Sigmoid colon (tissue), 7 donors: Measurements from ENCODE around the gene KIF5C. TPM values are rescaled to one million over a fixed set of nuclear protein-coding genes. Genes with fewer than 3 reads are reported as not detected.

Source experiments
- DNase-seq: peaks from one replicate; pipeline ENCODE4 v3.0.0-alpha.2; 2019
- H3K27ac ChIP-seq, 4 donors: fragments of 200-600 bp; sonication (generic); one replicate each; pipeline ENCODE4 v1.5.1; 2016 to 2019; ENCODE audit warnings: mild to moderate bottlenecking in 1 of 4
- H3K27me3 ChIP-seq, 3 donors: fragments of 200-600 bp; sonication (generic); one replicate each; pipeline ENCODE4 v1.5.1; 2019; ENCODE audit warnings: mild to moderate bottlenecking in 1 of 3
- H3K36me3 ChIP-seq, 4 donors: fragments of 200-600 bp; sonication (generic); one replicate each; pipeline ENCODE4 v1.5.1; 2016 to 2019
- H3K4me1 ChIP-seq, 4 donors: fragments of 200-600 bp; sonication (generic); one replicate each; pipeline ENCODE4 v1.5.1; 2017 to 2019
- H3K4me3 ChIP-seq, 4 donors: fragments of 200-600 bp; sonication (generic); one replicate each; pipeline ENCODE4 v1.5.1; 2017 to 2019; ENCODE audit warnings: mild to moderate bottlenecking in 2 of 4, moderate library complexity in 1 of 4
- H3K9me3 ChIP-seq, 4 donors: fragments of 200-600 bp in 3 of 4; sonication (generic) in 3 of 4; one replicate each; pipeline versions ENCODE4 v1.5.1 to v1.6.1; 2013 to 2019
- CTCF ChIP-seq, 4 experiments: fragments of 450-650 bp in 3 of 4; fragments of 200-600 bp in 1 of 4; IDR thresholded peaks; one replicate each; pipeline ENCODE4 v1.5.1; 2016 to 2019; ENCODE audit warnings: antibody characterized with exemption in 4 of 4, mild to moderate bottlenecking in 3 of 4, moderate library complexity in 2 of 4
- EP300 ChIP-seq, 4 donors: sonication (generic); formaldehyde crosslinking; IDR thresholded peaks; one replicate each; pipeline ENCODE4 v1.6.1; 2017; ENCODE audit warnings: antibody characterized with exemption in 4 of 4
- POLR2A ChIP-seq, 2 donors: fragments of 450-650 bp; IDR thresholded peaks; one replicate each; pipeline ENCODE4 v1.6.1; 2016; ENCODE audit warnings: antibody characterized with exemption in 2 of 2, mild to moderate bottlenecking in 2 of 2, moderate library complexity in 2 of 2
- POLR2AphosphoS5 ChIP-seq, 4 donors: sonication (generic); formaldehyde crosslinking; IDR thresholded peaks; one replicate each; pipeline ENCODE4 v1.6.1; 2017; ENCODE audit warnings: antibody characterized with exemption in 4 of 4
- WGBS, 2 donors: extraction: QIAGEN DNeasy Blood & Tissue Kit; methylation state at CpG; one replicate each; pipeline ENCODE4 v1.1.7; 2013; 5-methylcytosine and 5-hydroxymethylcytosine counted together
- intact Hi-C: fragments of 100-400 bp; cut with DNase I; formaldehyde crosslinking; loops from one replicate; pipeline ENCODE4 v1.15.1; 2023
- polyA plus RNA-seq, 3 donors: library from polyadenylated mRNA; stranded (reverse); fragments of 200-250 nt; gene quantifications; one replicate each; pipeline ENCODE4 v1.2.3, GENCODE V29; 2013
- total RNA-seq, 4 donors: library from RNA; depleted of rRNA; stranded (reverse); fragments of >200 nt; gene quantifications; one replicate each; pipeline ENCODE4 v1.1.0, GENCODE V29; 2016
- donor health status: healthy with polysubstance abuse.
- donor health status: Bipolar disorder and iron deficiency.
- donor health status: healthy.

The KIF5C gene
- total and polyA plus RNA-seq, 7 donors, result 0.23 to 11.1 (median 7.3) TPM

GRCh38 chr2:149027590-149028250, 152.7 kb downstream of the KIF5C start:
- Histone ChIP-seq H3K36me3 (no peaks in the 10 kb centered on the region), H3K4me3 (no peak overlapping the region), H3K27ac (no peak overlapping the region), H3K4me1 (no peaks in the 10 kb centered on the region), H3K27me3 (peaks cover 0 to 5% (median 0%) of the 10 kb centered on the region in 3 donors), H3K9me3 (no peaks in the 10 kb centered on the region)
- no peak for DNase-seq
- TF ChIP-seq EP300 (IDR thresholded peaks at IDR 0.05) (no peak), POLR2A (IDR thresholded peaks at IDR 0.05) (no peak), CTCF (IDR thresholded peaks at IDR 0.05) (no peak), POLR2AphosphoS5 (IDR thresholded peaks at IDR 0.05) (no peak)
- intact Hi-C loops, result no loop called here
- 72 to 75% methylated on average over 7 of the region's 7 CpGs for WGBS, 2 donors

GRCh38 chr2:149028377-149028776, 153.3 kb downstream of the KIF5C start:
- Histone ChIP-seq H3K4me1 (no peaks in the 10 kb centered on the region), H3K36me3 (no peaks in the 10 kb centered on the region), H3K27me3 (peaks cover 0 to 5% (median 0%) of the 10 kb centered on the region in 3 donors), H3K27ac (no peak overlapping the region), H3K4me3 (no peak overlapping the region), H3K9me3 (no peaks in the 10 kb centered on the region)
- WGBS, 2 donors, result 85 to 88% methylated on average over 6 of the region's 6 CpGs
- no peak for DNase-seq
- intact Hi-C loops, result no loop called here
- TF ChIP-seq POLR2AphosphoS5 (IDR thresholded peaks at IDR 0.05), result no peak
- no peak for TF ChIP-seq POLR2A (IDR thresholded peaks at IDR 0.05)
- TF ChIP-seq CTCF (IDR thresholded peaks at IDR 0.05), result no peak
- no peak for TF ChIP-seq EP300 (IDR thresholded peaks at IDR 0.05)

DNA sequence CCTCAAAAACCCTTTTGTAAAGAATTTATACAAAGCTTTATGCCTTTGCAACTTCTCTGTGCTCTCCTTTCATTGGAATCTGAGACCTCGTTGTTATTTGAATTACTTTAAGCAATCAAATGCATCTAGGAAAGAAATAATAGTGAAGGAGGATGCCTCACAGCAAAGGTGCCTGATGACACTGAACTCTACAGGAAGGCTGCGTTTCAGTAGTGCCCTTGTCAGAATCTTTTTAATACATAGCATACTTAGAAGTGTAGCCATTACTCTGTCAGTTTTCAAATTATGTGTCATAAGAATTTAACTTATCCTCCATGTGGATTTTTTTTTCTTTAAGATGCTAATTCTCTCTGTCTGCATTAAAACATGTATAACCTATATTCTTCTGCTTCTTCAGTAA, 153.9 kb downstream of the KIF5C start:
- 66 to 85% methylated on average over 2 of the region's 2 CpGs for WGBS, 2 donors
- DNase-seq, result no peak
- Histone ChIP-seq H3K27me3 (peaks cover 0 to 5% (median 0%) of the 10 kb centered on the region in 3 donors), H3K27ac (no peak overlapping the region), H3K9me3 (no peaks in the 10 kb centered on the region), H3K4me1 (no peaks in the 10 kb centered on the region), H3K36me3 (no peaks in the 10 kb centered on the region), H3K4me3 (no peak overlapping the region)
- intact Hi-C loops, result no loop called here
- no peak for TF ChIP-seq POLR2A (IDR thresholded peaks at IDR 0.05)
- no peak for TF ChIP-seq EP300 (IDR thresholded peaks at IDR 0.05)
- no peak for TF ChIP-seq CTCF (IDR thresholded peaks at IDR 0.05)
- TF ChIP-seq POLR2AphosphoS5 (IDR thresholded peaks at IDR 0.05), result no peak

GRCh38 chr2:149029307-149029965, 154.4 kb downstream of the KIF5C start:
- DNase-seq, result no peak
- Histone ChIP-seq H3K27me3 (peaks cover 0 to 5% (median 0%) of the 10 kb centered on the region in 3 donors), H3K27ac (no peak overlapping the region), H3K4me1 (no peaks in the 10 kb centered on the region), H3K36me3 (no peaks in the 10 kb centered on the region), H3K4me3 (no peak overlapping the region), H3K9me3 (no peaks in the 10 kb centered on the region)
- TF ChIP-seq EP300 (IDR thresholded peaks at IDR 0.05), result no peak
- intact Hi-C loops, result no loop called here
- WGBS, 2 donors, result 85% methylated on average over 11 of the region's 11 CpGs

DNA sequence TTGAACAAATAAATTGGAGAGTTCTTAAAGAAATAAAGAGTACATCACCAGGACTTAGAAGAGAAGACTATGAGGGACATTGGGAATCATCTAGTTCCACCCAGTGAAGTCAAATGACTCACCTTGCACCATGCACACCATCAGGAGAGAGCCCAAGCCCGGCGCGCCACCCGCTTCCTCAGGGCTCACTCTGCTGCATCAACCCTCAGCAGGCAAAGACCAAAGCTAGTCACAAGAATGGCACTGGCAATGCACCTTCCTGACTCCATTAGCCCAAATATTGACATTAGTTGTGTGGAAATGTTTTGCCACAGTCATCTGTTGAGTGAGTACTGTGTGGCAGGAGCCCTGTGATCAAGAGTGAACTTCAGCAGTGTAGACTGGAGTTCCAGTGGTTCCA, 156.4 kb downstream of the KIF5C start:
- intact Hi-C loops, result no loop called here
- Histone ChIP-seq H3K36me3 (no peaks in the 10 kb centered on the region), H3K27ac (no peak overlapping the region), H3K4me1 (no peaks in the 10 kb centered on the region), H3K9me3 (no peaks in the 10 kb centered on the region), H3K4me3 (no peak overlapping the region), H3K27me3 (peaks cover 0 to 13% (median 0%) of the 10 kb centered on the region in 3 donors)
- WGBS, 2 donors, result 99 to 100% methylated on average over 4 of the region's 4 CpGs
- DNase-seq, result no peak
- TF ChIP-seq EP300 (IDR thresholded peaks at IDR 0.05), result no peak
- no peak for TF ChIP-seq CTCF (IDR thresholded peaks at IDR 0.05)
- TF ChIP-seq POLR2AphosphoS5 (IDR thresholded peaks at IDR 0.05), result no peak
- no peak for TF ChIP-seq POLR2A (IDR thresholded peaks at IDR 0.05)
